Measurements from ENCODE around the gene EFCAB9. TPM values are rescaled to one million over a fixed set of nuclear protein-coding genes. Genes with fewer than 3 reads are reported as not detected.

Gene EFCAB9
- total RNA-seq, 4 donors from 2014 or later = not detected

DNA sequence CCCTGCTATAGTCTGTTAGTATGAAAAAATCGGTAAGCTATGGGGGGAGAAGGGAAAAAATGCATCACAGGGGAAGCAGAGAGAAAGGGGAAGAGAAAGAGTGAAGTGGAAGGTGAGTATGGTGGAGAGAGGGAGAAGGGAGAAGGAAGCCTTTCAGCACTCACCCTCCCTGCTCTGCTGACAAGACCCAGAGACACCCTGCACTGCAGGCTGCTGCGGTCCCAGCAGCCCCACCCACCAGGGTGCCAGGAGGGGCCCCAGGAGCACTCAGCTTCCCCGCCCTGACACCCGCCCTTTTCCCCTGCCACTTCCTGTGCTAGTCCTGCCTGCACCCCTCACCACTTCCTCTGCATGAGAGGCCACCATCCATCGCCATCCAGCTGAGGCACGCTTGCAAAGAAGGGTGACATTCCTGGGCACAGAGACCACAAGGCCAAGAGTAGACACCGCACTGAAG lies 18.7 kb upstream of the EFCAB9 start:
- peak; percentile 35 for DNase-seq
- Histone ChIP-seq H3K4me3 (peak overlapping the region in 3 of 4 donors; percentile 25 to 47 (median 29)), H3K27ac (peak overlapping the region in 2 of 4 donors; percentile 44 to 73), H3K4me1 (peaks cover 15 to 75% (median 16%) of the 10 kb centered on the region in 3 donors), H3K9me3 (no peaks in the 10 kb centered on the region), H3K36me3 (no peaks in the 10 kb centered on the region), H3K27me3 (no peaks in the 10 kb centered on the region)
- WGBS, 2 donors = 63 to 65% methylated on average over 1 to 7 of the region's 7 CpGs
- intact Hi-C loops (cut with DNase I) = no loop called here
- TF ChIP-seq POLR2A (IDR thresholded peaks at IDR 0.05) = peak in 1 of 4 donors; percentile 10
- TF ChIP-seq, protein P1, sequence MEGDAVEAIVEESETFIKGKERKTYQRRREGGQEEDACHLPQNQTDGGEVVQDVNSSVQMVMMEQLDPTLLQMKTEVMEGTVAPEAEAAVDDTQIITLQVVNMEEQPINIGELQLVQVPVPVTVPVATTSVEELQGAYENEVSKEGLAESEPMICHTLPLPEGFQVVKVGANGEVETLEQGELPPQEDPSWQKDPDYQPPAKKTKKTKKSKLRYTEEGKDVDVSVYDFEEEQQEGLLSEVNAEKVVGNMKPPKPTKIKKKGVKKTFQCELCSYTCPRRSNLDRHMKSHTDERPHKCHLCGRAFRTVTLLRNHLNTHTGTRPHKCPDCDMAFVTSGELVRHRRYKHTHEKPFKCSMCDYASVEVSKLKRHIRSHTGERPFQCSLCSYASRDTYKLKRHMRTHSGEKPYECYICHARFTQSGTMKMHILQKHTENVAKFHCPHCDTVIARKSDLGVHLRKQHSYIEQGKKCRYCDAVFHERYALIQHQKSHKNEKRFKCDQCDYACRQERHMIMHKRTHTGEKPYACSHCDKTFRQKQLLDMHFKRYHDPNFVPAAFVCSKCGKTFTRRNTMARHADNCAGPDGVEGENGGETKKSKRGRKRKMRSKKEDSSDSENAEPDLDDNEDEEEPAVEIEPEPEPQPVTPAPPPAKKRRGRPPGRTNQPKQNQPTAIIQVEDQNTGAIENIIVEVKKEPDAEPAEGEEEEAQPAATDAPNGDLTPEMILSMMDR (IDR thresholded peaks at IDR 0.05) = no peak

DNA sequence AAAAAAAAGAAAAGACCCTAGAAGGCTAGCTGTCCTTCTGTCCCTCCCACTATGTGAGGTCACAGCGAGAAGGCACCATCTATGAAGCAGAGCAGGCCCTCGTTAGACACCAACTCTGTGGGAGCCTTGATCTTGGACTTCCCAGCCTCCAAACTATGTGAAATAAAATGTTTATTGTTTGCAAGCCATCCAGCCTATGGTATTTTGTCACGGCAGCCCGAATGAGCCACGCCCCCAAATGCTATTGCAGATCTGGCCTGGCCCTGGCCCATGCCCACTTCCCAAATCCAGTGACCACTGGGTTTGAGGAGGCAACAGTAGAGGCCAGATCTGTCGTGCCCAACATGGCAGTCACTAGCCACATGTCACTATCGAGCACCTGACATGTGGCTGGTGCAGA lies 16.8 kb upstream of the EFCAB9 start:
- WGBS, 2 donors = 81 to 90% methylated on average over 3 to 6 of the region's 7 CpGs
- TF ChIP-seq POLR2A (IDR thresholded peaks at IDR 0.05) = no peak
- TF ChIP-seq, protein P1 (IDR thresholded peaks at IDR 0.05) = no peak
- DNase-seq = no peak
- intact Hi-C loops (cut with DNase I) = no loop called here
- Histone ChIP-seq H3K36me3 (no peaks in the 10 kb centered on the region), H3K9me3 (no peaks in the 10 kb centered on the region), H3K4me3 (no peak overlapping the region), H3K27ac (no peak overlapping the region), H3K4me1 (peaks cover 11 to 74% (median 15%) of the 10 kb centered on the region in 3 donors), H3K27me3 (no peaks in the 10 kb centered on the region)

DNA sequence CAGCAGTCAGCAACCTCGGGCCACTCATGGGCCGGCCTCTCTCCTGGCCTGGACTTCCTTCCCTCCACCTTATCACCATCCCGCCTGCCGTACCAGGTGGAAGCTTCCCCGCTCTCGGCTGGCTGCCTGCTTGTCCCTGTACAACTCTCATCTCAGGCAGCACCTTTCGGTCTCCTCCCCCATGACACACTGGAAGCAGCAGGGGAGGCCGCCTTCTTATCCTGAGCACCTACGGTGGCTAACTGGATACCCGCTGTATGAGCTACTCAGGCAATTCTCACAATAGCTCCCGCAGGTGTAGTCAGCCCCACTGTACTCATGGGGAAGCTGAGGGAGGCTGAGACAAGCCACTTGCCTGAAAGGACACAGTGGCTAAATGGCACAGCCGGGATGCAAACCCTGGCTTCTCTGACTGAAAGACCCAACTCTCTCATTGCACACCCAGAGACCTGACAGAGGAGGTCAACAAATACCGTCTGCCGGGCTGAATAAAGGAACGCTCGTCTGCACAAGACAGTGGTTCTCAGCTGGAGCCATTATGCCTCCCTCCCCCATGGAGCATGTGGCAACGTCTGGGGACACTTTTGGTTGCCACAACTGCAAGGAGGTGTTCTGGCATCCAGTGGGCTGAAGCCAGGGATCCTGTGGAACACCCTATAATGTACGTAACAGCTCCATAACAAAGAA lies 15.5 kb upstream of the EFCAB9 start:
- Histone ChIP-seq H3K27ac (peak overlapping the region in 3 of 4 donors; percentile 17 to 86 (median 66)), H3K4me1 (peaks cover 9 to 66% (median 11%) of the 10 kb centered on the region in 3 donors), H3K9me3 (no peaks in the 10 kb centered on the region), H3K4me3 (peak overlapping the region in 1 of 4 donors; percentile 51), H3K36me3 (no peaks in the 10 kb centered on the region), H3K27me3 (no peaks in the 10 kb centered on the region)
- intact Hi-C loops (cut with DNase I) = no loop called here
- WGBS, 2 donors = 54 to 67% methylated on average over 6 to 10 of the region's 18 CpGs
- TF ChIP-seq POLR2A (IDR thresholded peaks at IDR 0.05) = no peak
- TF ChIP-seq, protein P1 (IDR thresholded peaks at IDR 0.05) = no peak
- DNase-seq = no peak

DNA sequence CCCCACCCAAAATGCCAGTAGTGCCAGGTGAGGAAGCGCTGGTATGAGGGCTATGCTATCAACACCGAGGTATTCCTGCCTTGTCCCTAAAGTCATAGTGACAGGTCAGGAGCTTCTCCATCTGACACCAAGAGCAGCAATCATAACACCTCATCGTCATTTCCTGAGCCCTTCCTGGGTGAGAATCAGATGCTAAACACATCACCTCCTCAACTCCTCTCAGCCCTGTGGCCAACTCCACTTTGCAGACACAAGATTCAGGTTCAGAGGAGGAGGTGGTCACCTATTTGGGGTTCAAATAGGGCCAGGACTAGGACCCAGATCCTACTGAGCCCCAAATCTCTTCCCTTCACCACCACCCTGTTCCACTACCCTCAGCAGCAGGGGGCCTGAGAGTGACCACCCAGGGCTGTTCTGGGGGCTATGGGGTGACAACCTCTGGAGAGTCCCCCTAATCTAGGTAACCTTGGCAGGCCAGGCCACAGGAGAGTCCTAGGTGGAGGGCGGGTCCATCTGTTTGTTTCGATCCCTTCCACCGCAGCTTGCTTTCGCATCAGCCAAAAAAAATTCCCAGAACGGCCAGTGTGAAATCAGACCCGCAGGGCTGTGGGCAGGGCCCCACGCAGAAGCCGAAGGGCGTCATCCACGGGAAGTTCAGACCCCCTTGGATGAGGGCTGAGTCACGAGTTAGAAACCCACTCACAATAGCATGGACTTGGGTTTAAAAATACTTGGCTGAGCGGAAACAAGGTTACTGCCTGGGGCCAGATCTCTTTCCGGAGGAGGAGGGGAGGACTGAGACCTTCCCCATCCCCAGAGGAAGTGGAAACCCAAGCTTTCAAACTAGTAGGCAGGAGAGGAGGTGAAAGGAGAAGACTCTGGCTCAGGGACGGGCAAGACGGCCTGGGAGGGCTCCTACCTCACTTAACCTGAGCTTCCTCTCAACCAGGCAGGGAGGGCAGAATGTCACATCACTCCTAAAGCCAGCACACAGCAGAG lies 14.7 kb upstream of the EFCAB9 start:
- Histone ChIP-seq H3K9me3 (no peaks in the 10 kb centered on the region), H3K27ac (peak overlapping the region; percentile 49 to 86 (median 65)), H3K4me1 (peaks cover 8 to 63% (median 10%) of the 10 kb centered on the region in 3 donors), H3K36me3 (no peaks in the 10 kb centered on the region), H3K4me3 (peak overlapping the region in 3 of 4 donors; percentile 1 to 51 (median 15)), H3K27me3 (no peaks in the 10 kb centered on the region)
- intact Hi-C loops (cut with DNase I) = no loop called here
- DNase-seq = no peak
- TF ChIP-seq, protein P1 (IDR thresholded peaks at IDR 0.05) = no peak
- peak in 1 of 4 donors; percentile 20 for TF ChIP-seq POLR2A (IDR thresholded peaks at IDR 0.05)
- 58% methylated on average over 6 to 11 of the region's 18 CpGs for WGBS, 2 donors
